Osteoblast (primary cell): ENCODE measurements around the gene OR51E1. TPM values are rescaled to one million over a fixed set of nuclear protein-coding genes. Genes with fewer than 3 reads are reported as not detected.

ENCODE experiments used
- DNase-seq: peaks from one replicate; pipeline ENCODE4 v3.0.0; 2011; ENCODE audit warnings: low spot score, mixed read lengths; ENCODE audit not compliant: insufficient read length; ENCODE audit errors: missing footprints
- H2AFZ ChIP-seq: 2 replicates; pipeline ENCODE4 v1.6.0; 2011; ENCODE audit warnings: mild to moderate bottlenecking, low read length
- H3K27ac ChIP-seq: 2 replicates; pipeline ENCODE4 v1.5.1; 2011; ENCODE audit warnings: mild to moderate bottlenecking, low read depth, low read length, moderate library complexity
- H3K27me3 ChIP-seq: 2 replicates; pipeline ENCODE4 v1.6.0; 2012; ENCODE audit warnings: mild to moderate bottlenecking, control low read depth, inconsistent platforms, low read length, moderate library complexity; ENCODE audit not compliant: insufficient read depth
- H3K36me3 ChIP-seq: 2 replicates; pipeline ENCODE4 v1.5.1; 2011; ENCODE audit warnings: mild to moderate bottlenecking, low read length, control low read depth, moderate library complexity; ENCODE audit not compliant: insufficient read depth
- H3K4me1 ChIP-seq: 2 replicates; pipeline ENCODE4 v1.5.1; 2011; ENCODE audit warnings: mild to moderate bottlenecking, low read length, control low read depth, moderate library complexity; ENCODE audit not compliant: insufficient read depth
- H3K4me2 ChIP-seq: 2 replicates; pipeline ENCODE4 v1.6.0; 2011; ENCODE audit warnings: mild to moderate bottlenecking, low read length; ENCODE audit not compliant: insufficient read depth
- H3K4me3 ChIP-seq: fragments of 200-600 bp; sonication (generic); 3 replicates; pipeline ENCODE4 v1.5.1; 2012; ENCODE audit warnings: mild to moderate bottlenecking, low read length, inconsistent platforms; ENCODE audit not compliant: insufficient read depth
- H3K79me2 ChIP-seq: 2 replicates; pipeline ENCODE4 v1.6.0; 2012; ENCODE audit warnings: mild to moderate bottlenecking, low read length, control low read depth, inconsistent platforms; ENCODE audit not compliant: insufficient read depth
- H3K9me3 ChIP-seq: 2 replicates; pipeline ENCODE4 v1.5.1; 2011; ENCODE audit warnings: low read depth, low read length, control low read depth
- H4K20me1 ChIP-seq: 2 replicates; pipeline ENCODE4 v1.6.0; 2012; ENCODE audit warnings: mild to moderate bottlenecking, low read length, control low read depth; ENCODE audit not compliant: insufficient read depth
- total RNA-seq: library from RNA; depleted of rRNA; stranded (reverse); fragments of >200 nt; gene quantifications from 2 replicates; pipeline ENCODE4 v1.2.3, GENCODE V29; 2012
- TF ChIP-seq, protein P1 (sequence below): IDR thresholded peaks from 2 replicates; pipeline ENCODE4 v1.5.1; 2011; ENCODE audit warnings: mild to moderate bottlenecking, low read depth, low read length, moderate library complexity; ENCODE audit errors: extremely low read depth

Gene OR51E1
- total RNA-seq, 1 donor, result not detected

DNA sequence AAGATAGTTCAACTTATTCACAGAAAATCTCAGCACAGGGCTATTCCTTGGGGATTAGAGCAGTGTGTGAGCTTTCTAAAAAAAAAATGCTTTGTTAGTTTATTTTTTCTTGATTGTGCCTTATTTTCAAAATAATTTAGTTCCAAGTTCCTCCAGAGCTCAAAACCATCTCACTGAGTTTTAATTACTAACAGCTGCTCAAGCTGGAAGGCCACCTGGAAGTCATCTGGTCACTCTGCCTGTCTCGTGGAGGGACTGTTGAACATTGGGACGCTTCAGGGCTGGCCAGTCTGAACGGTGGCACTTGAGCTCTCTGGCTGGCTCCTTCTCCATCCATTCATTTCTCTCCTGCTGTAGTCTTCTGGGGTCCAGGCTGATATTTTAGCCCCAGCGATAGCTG, 4.0 kb downstream of the OR51E1 start:
- Histone ChIP-seq H3K79me2 (no peaks in the 10 kb centered on the region), H2AFZ (no peak overlapping the region), H3K27ac (no peak overlapping the region), H3K27me3 (no peaks in the 10 kb centered on the region), H3K9me3 (no peaks in the 10 kb centered on the region), H3K4me1 (no peaks in the 10 kb centered on the region), H3K4me3 (no peak overlapping the region), H3K36me3 (no peaks in the 10 kb centered on the region), H3K4me2 (no peak overlapping the region), H4K20me1 (no peaks in the 10 kb centered on the region)
- TF ChIP-seq, protein P1, sequence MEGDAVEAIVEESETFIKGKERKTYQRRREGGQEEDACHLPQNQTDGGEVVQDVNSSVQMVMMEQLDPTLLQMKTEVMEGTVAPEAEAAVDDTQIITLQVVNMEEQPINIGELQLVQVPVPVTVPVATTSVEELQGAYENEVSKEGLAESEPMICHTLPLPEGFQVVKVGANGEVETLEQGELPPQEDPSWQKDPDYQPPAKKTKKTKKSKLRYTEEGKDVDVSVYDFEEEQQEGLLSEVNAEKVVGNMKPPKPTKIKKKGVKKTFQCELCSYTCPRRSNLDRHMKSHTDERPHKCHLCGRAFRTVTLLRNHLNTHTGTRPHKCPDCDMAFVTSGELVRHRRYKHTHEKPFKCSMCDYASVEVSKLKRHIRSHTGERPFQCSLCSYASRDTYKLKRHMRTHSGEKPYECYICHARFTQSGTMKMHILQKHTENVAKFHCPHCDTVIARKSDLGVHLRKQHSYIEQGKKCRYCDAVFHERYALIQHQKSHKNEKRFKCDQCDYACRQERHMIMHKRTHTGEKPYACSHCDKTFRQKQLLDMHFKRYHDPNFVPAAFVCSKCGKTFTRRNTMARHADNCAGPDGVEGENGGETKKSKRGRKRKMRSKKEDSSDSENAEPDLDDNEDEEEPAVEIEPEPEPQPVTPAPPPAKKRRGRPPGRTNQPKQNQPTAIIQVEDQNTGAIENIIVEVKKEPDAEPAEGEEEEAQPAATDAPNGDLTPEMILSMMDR, result no peak
- no peak for DNase-seq

DNA sequence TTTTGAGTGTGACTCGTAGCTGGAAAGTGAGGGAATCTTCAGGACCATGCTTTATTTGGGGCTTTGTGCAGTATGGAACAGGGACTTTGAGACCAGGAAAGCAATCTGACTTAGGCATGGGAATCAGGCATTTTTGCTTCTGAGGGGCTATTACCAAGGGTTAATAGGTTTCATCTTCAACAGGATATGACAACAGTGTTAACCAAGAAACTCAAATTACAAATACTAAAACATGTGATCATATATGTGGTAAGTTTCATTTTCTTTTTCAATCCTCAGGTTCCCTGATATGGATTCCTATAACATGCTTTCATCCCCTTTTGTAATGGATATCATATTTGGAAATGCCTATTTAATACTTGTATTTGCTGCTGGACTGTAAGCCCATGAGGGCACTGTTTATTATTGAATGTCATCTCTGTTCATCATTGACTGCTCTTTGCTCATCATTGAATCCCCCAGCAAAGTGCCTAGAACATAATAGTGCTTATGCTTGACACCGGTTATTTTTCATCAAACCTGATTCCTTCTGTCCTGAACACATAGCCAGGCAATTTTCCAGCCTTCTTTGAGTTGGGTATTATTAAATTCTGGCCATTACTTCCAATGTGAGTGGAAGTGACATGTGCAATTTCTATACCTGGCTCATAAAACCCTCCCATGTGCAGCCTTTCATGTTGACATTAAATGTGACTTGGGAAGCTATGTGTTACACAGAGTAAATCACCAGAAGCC, 11.0 kb downstream of the OR51E1 start:
- Histone ChIP-seq H3K36me3 (no peaks in the 10 kb centered on the region), H3K4me1 (no peaks in the 10 kb centered on the region), H3K4me3 (no peak overlapping the region), H2AFZ (no peak overlapping the region), H3K4me2 (no peak overlapping the region), H3K27me3 (no peaks in the 10 kb centered on the region), H3K9me3 (no peaks in the 10 kb centered on the region), H4K20me1 (no peaks in the 10 kb centered on the region), H3K27ac (no peak overlapping the region), H3K79me2 (no peaks in the 10 kb centered on the region)
- TF ChIP-seq, protein P1, result no peak
- DNase-seq, result no peak

DNA sequence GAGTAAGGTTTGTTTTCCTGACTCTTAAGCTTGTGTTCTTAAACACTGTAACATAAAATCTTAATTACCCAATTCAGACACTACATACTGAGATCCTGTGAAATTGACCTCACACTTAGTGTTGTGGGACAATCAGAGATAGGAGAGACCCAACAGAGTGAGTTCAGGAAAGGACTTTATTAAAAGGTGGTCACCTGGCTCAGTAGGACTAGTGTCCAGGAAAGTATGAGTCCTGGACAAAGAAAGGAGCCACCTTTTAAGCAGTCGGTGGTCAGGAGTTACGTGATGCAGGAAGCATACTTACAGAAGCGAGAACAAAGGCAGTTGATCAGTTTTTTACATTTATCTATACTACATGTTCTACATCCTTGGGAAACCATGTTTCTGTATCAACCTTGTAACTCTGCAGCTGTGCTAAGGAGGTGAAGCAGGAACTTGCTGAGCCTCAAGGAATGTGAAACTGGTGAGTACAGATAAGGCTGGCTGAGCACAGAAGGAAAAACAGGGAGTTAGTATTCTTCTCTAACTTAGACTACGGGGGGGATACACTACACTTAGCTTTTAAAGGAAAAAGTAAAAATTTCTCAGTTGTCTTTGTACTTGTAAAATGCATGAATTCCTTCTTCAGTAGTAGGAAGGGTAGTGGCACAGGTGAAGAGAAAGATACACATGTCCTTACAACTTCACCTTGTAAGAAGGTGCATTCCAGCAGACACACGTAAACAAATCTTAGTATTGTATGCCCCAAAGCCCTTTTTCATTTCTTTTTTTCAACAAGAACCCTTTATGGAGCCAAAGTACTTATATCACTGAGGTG, 15.1 kb downstream of the OR51E1 start:
- Histone ChIP-seq H3K9me3 (no peaks in the 10 kb centered on the region), H2AFZ (no peak overlapping the region), H4K20me1 (no peaks in the 10 kb centered on the region), H3K27ac (no peak overlapping the region), H3K4me2 (no peak overlapping the region), H3K36me3 (no peaks in the 10 kb centered on the region), H3K4me1 (no peaks in the 10 kb centered on the region), H3K27me3 (no peaks in the 10 kb centered on the region), H3K79me2 (no peaks in the 10 kb centered on the region), H3K4me3 (no peak overlapping the region)
- DNase-seq, result no peak
- TF ChIP-seq, protein P1, result no peak

DNA sequence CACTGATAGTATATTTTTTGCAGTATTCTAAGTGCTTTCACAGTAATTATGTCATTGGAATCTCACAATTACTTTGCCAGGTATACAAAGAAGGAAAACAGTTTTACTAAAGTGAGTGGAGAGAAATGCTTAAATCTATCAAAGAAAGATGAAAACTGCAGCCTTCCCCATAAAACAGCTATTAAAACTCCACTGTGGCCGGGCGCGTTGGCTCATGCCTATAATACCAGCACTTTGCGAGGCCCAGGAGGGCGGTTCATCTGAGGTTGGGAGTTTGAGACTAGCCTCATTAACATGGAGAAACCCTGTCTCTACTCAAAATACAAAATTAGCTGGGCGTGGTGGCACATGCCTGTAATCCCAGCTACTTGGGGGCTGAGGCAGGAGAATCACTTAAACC, 19.1 kb downstream of the OR51E1 start:
- H3K36me3 ChIP-seq, result no peaks in the 10 kb centered on the region
- no peak overlapping the region for H3K4me2 ChIP-seq
- H3K27me3 ChIP-seq, result no peaks in the 10 kb centered on the region
- H3K9me3 ChIP-seq, result no peaks in the 10 kb centered on the region
- H3K27ac ChIP-seq, result no peak overlapping the region
- no peaks in the 10 kb centered on the region for H3K79me2 ChIP-seq
- H3K4me3 ChIP-seq, result no peak overlapping the region
- H3K4me1 ChIP-seq, result no peaks in the 10 kb centered on the region
- DNase-seq, result no peak
- H4K20me1 ChIP-seq, result no peaks in the 10 kb centered on the region
- no peak overlapping the region for H2AFZ ChIP-seq
- TF ChIP-seq, protein P1, result no peak
